Kidney capillary endothelial cell (primary cell): Measurements from ENCODE around the gene CST9.
"Not testable (repeated sequence)": the region's sequence is repeated elsewhere in the genome, so short reads cannot be mapped to it uniquely, and the experiment has no call there.

Experiments
- DNase-seq: peaks from one replicate; pipeline ENCODE4 v3.0.0-alpha.2; 2018; ENCODE audit warnings: low spot score

Gene CST9

DNA sequence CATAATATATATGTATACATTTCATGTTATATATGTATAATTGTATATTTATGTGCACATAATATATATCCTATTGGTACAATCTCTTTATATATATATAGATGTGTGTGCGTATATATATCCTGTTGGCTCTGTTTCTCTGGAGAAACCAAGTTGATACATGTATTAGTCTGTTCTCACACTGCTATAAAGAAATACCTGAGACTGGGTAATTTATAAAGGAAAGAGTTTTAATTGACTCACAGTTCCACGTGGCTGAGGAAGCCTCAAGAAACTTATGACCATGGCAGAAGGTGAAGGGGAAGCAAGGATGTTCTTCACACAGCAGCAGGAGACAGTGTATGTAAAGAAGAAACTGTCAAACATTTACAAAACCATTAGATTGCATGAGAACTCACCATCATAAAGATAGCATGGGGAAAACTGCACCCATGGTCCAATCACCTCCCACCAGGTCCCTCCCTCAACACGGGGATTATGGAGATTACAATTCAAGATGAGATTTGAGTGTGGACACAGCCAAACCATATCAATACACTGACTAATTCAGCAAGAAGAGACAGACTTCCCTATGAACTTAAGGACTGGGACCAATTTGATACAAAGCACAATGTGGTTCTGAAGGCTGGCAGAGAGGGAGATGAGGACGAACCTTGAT is 18.1 kb upstream of the CST9 start:
- DNase-seq, result no peak

DNA sequence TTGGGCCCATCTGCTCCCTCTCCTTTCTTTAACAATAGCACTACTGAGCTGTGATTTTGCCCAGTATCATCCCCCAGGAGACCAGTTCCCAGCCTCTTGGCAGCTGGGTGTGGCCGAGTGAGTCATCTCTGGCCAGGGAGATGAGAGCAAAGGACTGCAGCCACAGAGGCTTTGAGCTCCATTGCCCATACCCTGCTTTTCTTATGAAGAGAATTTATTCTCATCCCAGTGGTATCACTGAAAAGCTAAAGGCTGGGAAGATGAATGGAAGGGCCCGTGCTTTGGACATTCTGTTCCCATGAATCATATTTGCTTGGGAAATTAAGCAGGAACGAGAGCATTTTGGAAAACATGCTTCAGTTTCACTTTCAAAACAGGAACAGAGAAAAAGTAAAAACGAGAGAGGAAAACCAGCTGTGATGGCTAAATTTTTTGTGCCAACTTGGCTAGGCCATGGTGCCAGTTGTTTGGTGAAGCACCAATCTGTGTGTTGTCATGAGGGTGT is 17.2 kb upstream of the CST9 start:
- peak; percentile 57 for DNase-seq

DNA sequence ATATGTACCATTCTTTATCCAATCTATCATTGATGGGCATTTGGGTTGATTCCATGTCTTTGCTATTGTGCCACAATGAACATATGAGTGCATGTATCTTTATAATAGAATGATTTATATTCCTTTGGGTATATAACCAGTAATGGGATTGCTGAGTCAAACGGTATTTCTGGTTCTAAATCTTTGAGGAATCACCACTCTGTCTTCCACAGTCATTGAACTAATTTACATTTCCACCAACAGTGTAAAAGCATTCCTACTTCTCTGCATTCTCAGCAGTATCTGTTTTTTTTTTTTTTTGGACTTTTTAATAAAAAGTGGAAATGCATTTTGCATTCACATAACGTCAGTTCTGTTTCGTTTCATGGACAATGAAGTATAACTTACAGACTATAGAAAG is 16.7 kb upstream of the CST9 start:
- DNase-seq, result not testable (repeated sequence)

DNA sequence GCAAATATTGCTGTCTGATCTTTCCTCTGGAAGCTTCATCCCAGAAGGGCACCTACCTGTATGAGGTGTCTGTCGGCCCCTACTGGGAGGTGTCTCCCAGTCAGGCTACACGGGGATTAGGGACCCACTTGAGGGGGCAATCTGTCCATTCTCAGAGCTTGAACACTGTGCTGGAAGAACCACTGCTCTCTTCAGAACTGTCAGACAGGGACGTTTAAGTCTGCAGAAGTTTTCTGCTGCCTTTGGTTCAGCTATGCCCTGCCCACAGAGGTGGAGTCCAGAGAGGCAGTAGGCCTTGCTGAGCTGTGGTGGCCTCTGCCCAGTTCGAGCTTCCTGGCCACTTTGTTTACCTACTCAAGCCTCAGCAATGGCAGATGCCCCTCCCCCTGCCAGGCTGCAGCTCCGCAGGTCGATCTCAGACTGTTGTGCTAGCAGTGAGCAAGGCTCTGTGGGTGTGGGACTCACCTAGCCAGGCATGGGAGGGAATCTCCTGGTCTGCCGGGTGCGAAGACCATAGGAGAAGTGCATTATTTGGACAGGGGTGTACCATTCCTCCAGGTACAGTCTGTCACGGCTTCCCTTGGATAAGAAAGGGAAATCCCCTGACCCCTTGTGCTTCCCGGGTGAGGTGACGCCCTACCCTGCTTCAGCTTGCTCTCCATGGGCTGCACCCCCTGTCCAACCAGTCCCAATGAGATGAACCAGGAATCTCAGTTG is 15.1 kb upstream of the CST9 start:
- not testable (repeated sequence) for DNase-seq

DNA sequence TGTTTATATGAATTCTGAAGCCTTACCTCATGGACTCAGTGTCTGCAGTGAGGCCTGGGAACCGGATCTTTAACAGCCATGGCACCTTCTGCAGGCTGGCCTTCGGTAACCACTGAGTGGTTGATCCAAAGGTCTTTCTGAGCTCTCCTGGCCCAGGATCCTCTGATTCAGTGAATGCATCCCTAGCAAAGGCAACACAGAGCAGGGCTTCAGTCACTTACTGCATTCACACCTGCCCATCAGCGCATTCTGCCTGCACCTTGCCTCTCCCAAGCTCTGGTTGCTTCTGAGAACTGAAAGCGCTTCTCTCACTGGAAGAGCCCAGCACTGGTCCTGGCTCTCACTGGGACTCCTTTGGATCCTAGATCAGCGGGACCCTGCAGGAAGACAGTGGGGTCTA is 8.4 kb upstream of the CST9 start:
- DNase-seq, result no peak

DNA sequence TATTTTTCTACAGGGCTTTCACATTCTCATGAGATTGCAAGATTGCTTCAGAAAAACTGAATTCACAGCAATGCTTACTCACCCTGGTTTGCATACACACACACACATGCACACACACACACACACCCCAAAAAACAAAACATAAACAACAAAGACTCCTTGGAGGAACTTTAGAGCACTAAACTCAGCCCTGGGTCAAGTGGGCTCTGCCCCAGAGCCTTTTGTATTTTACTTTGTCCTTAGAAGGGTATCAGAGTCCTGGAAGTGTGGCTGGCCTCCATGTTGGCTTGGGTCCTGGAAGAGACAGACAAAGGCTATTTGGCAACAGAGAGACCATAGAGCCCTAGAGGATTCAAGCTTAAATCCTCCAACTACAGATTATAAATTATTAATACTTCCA is 8.0 kb upstream of the CST9 start:
- DNase-seq, result no peak

DNA sequence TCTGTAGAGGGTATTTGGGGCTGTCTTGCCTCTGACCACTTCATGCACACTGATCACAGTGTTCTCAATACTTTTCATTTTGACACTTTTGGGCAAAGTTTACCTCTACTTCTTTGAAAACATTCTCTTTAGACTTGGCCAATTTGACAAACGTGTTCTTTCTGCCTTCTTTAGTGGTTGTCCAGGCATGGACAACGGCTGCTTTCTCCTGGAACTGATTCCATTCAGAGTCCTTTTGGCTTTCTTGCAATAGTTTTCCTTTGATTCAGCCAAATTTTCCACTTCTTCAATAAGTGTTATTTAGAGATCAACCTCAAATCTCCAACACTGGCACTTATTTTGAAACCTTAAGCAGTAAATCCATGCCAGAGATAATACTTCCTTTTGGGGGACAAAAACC is 6.7 kb upstream of the CST9 start:
- DNase-seq, result no peak

DNA sequence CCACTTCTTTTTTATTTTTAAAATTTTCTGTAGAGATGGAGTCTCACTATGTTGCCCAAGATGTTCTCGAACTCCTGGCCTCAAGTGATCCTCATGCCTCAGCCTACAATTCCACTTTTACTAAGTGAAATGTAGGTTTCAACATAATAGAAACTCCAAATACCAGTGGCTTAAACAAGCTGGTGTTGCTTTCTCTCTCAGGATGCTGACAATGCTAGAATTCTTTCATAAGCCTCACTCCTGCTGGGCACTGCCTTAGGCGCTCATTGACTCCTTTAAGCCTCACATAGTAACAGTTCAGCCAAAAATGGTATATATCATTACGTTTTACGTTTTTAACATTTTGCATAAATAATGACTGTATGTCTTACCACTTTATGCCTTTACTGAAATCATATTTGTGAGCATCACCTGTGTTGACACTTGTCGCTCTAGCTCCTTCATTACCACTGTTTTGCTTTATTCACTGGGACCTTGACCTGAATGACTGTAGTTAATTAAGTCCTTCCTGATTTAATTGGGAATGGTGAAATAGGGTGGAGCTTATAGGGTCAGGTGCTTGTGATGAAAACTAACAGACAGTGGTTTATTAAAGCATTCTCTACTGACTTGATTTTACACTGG is 3.9 kb upstream of the CST9 start:
- no peak for DNase-seq

DNA sequence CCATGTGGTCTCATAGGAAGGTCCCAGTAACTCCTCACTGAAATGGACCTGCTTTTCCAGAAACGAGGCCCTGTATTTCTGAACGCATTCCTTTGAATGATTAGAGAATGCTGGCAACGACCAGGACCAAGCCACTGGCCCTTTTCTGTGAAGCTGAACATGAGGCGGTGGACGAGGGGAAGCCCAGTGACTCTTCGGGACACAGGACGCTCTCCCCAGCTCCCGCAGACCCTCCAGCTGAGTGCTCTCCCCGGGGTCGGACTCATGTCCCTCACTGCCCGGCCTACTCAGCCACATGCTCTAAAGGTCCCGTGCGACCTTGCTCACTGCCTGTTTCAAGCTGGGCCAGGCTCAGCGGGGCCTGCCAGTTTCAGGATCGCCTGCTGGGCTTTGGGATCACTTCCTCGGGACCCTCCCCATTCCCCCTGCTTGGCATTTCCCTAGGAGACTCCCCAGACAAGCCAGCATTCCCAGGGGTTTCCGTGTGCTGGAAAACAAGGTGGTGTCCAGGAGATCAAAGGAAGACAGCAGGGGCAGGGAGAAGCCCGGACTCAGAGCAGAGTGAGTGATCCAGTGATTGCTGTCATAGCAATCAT is 2.6 kb upstream of the CST9 start:
- DNase-seq, result no peak

DNA sequence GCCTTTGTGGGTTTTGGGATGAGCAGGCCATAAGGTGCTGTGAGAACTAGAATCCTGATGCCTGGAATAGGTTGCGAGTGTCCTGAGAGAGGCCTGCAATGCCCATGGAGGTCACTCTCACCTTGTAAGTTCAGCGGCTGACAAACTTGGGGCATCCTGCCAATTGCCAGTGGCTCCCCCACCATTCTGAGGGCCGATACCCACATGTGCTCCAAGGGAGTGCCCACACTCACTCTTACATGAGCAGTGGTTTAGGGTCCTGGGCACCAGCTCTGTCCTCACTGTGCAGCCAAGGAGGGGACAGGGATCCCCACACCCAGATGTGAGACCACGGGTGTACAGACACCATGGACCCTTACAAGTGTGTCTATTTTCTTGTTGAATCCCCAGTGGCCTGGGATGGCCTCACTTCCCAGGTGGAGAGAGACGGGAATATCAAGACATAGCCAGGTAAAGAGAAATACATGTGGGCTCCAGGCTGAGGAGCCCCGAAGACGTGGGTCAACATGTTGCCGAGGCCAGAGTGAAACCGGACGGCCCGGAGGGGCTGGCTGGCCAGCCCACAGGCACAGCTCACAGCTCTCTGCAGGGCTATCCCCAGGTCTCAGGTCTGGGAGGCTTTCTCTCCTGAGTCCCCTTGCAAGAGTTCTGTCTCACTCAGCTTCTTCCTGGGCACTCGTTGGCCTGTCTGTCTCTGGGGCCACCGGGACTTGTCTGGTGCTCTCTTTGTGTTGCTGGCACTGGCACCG is 2.0 kb upstream of the CST9 start:
- no peak for DNase-seq

DNA sequence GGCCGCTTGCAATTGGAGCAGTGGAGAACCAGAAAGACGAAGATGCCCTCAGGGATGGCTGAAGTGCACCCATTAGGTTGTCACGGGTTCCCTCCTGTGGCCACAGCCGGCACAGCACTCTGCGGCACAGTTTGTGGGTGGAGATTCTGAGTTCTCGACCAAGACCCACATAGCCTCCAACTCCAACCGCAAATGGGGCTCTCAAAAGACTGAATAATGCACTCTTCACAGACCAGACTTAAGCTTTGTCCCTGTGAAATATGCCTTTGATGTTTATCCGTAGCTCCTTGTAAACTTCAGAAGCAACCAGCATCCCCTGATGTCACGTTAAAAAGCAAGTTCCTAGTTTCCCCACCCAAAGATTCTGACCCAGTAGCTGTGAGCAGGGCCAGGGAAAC is 934 bp upstream of the CST9 start:
- peak; percentile 61 for DNase-seq

DNA sequence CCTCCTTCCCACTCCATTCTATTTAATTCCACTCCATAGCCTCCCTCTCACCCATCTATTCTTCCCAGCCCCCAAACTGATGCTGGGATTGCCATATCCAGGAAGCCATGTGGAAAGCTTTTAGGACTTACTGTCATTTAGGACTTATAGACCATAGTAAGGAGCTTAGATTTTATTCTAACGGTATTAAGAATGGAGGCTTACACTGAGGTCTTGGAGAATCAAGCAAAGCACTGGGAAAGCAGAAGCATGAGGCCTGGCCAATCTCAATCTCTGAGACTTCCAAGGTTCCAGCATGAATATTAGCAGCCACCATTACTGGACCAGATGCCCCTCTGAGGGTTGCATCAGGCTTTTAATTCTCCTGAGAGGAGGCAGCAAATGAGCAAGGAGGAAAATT is 1.4 kb downstream of the CST9 start:
- no peak for DNase-seq

DNA sequence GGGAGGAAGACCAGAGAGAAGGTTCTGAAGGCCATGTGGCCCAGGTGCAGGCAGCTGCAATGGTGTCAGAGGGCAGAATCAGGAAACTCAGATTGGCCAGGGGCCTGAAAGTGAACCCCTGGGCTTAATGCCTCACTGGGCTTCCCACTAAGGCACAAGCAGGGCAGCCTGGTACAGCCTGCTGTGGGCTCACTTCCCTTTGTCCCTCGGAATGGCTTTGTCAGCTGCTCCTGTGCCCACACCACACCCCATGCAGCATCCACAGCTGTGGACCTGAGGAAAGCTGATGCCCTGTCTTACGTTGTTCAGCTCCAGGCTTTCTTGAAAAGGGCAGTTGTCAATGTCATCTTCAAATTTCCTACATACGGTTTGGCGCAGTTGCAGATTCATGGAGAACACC is 2.4 kb downstream of the CST9 start:
- no peak for DNase-seq

DNA sequence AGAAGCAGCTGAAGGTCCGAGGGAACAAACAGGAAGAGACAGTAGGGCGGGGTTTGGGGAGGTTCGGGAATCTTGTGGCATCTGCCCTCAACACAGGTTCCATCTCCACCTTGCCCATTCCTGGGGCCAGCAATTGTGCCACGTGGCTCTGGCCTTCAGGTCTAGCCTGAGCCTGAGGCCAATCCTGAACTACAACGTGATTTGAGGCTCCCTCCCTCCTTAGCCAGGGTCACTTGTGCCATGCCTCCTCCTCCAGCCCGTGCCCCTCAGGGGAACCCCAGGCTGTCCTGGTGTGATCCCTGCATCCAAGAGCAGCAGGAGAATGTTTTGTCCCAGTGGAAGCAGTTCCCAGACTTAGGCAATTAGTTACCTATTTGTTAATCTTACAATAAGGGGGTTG is 3.0 kb downstream of the CST9 start:
- no peak for DNase-seq

DNA sequence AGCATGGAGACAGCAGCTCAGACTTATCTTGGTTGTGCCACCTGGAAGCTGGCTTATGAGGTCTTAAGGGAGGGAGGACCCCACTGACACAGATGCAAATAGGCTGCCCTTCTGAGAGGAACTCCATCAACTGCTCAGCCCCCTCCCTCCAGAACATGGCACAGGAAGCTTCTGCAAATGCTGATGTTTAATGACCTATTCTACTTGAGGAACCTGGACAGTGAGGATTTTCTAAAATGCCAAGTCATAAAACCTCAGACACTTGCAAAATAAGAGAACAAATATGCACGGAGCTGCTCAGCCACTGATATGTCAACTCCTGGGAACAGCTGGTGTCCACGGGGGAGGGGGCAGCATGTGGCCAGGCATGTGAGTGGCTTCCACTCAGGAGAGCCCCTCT is 3.5 kb downstream of the CST9 start:
- DNase-seq, result no peak

DNA sequence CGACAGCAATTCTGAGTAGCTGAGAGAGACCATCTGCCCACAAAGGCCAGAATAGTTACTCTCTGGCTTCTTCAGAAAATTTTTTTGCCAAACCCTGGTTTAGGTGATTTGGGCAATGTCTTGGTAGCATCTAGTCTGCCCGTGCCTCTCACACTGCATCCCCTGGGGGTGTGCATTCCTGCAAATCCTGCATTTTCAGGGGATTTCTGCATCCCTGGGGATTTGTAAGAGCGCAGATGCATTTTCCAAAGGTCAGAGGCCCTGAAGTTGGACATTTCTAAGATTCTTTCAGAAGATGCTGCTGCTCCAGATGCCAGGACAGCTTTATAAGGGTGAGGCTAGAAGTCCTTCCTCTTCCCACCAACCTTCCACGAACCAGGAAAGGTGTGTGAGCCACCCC is 4.0 kb downstream of the CST9 start:
- DNase-seq, result no peak

DNA sequence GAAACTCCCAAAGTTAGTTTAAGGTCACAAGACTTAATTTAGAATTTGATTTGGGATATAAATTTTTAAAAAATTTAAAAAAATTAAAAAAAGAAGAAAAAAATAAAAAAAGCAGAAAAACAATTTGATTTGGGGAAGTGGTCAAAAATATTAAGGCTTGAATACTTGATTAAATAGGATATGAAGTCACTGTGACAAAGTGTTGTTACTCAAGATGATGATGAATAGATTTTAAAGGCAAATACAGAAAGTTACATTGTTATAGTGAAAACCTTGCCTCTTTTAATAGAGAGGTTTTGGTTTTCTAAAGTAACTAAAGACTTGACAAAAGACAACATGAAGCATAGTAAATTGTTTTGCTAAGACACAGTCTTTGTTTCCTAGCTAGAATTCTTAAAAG is 7.2 kb downstream of the CST9 start:
- no peak for DNase-seq

DNA sequence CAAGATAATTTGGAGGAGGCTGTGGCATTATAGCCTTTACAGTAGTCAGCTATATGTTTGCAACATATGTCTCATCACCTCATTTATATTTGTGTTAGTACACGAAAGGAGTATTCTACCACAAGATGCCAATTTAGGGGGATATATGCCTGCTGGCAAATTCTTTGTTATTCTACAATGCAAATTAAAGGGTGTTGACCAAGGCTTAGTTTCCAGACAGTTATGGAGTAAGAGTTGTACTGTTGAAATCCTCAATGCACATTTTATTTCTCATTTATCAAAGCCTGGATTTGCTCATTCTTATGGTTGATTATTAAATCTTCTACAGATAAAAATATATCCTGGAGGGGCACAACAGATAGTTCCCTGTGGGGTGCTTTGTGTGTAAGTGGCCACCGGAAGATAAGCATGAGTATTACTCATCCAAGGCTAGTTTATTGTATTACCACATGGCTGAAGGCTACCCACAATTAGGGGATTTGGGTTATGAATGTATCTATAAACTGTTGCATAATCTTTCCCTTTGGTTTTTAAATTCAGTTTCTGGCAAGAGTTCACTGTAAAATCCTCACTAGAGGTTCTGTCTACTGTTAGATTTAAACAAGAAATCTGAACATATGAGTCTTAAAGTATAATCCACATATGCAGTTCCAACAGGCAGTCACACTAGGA is 9.0 kb downstream of the CST9 start:
- DNase-seq, result no peak

DNA sequence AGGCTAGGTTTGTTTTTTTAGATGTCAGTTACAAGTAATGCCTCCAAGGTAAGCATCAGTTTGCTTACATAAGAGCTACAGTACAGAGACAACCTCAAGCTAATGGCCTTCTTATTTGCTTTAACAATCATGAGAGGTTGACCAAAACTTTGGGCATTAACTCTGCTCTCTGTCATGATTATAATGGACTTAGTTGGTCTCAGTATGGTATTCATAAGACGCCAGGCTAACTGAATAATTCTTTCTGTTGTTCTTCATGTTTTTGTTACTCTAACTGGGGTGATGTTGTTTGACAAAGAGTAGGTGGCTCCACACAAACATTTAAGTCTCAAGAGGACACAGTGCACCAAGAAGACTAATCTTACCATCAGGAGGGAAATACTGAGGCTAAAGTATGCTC is 9.8 kb downstream of the CST9 start:
- no peak for DNase-seq

DNA sequence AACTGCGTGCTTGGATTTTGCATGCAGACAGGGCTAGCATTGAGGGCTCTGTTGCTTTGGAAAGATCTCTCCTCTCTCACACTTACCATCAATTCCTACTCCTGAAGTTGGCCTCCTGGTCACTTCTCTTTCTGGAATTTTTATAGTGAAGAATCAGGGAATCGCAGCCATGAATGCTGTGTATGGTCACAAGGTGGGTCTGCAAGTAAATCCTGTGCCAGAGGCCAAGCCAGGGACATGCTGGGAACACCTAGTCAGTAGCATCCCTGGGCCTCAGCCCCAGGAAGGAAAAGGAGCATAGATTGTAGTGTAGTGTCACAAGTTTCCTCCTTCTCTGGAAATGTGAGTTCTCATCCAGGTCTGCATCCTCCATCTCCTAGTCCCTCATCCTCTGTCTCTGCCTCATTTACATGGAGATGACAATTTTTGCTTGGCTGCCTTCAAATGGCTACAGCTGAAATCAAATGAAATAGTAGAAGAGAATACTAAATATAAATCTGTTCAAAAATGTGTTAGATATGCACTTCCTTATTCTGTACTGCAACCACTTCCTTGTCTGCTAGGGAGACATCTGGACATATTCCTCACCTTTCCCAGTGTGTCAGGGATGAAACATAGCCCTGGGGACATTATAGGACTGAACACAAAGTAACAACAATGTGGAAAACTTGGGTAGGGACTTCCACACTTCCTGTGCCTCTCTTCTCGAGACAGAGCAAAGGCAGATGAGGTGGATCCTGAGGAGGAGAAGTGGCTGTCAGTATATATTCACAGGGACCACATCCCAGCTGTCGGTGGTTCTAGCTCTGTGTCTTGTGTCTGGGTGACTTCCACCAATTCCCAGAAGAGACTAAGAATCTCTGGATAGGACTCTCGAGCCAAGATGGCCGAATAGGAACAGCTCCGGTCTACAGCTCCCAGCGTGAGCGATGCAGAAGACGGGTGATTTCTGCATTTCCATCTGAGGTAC is 17.0 kb downstream of the CST9 start:
- no peak for DNase-seq

DNA sequence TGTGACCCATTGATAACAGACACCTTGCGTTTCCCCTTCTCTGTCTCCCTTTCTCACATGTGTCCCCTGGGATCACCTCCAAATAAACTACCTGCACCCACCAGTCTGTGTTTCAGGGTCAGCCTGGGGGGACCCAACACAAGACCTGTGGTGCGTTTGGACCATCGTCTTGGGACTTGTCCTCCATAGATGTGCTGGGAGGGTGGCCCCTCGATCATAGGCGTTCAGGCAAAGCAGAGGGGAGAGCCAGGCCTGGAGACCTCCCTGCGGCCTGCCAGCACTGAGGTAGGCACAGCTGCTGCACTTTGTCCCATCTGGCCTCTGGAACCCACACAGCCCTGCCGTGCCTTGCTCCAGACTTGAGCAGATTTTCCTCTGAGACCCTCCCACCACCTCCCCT is 18.1 kb downstream of the CST9 start:
- DNase-seq, result no peak
